LNCAP (cell line): ENCODE results near the gene WWOX.

Experiments used
- CTCF ChIP-seq: fragments of 450-650 bp; IDR thresholded peaks from 2 replicates; pipeline ENCODE4 v1.5.1; 2017; ENCODE audit warnings: mild to moderate bottlenecking

WWOX gene

GRCh38 chr16:78428193-78428592, 328.7 kb downstream of the WWOX start:
- no peak for TF ChIP-seq CTCF

DNA sequence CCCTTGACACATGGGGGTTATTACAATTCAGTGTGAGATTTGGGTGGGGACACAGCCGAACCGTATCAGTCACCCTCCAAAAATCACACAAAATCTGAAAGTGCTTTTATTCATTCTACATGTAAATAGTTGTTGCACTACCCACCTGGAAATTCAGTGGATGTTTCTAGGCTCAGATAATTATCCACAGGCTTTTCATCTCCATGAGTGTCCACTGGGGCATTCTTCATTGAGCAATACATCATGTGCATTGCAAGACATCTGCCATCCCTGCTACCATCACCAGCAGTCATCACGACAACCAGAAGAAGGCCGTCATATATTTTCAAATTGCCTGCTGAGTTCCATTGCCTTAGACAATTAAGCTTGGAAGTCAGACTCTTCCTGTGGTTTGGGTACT, 330.8 kb downstream of the WWOX start:
- no peak for TF ChIP-seq CTCF

DNA sequence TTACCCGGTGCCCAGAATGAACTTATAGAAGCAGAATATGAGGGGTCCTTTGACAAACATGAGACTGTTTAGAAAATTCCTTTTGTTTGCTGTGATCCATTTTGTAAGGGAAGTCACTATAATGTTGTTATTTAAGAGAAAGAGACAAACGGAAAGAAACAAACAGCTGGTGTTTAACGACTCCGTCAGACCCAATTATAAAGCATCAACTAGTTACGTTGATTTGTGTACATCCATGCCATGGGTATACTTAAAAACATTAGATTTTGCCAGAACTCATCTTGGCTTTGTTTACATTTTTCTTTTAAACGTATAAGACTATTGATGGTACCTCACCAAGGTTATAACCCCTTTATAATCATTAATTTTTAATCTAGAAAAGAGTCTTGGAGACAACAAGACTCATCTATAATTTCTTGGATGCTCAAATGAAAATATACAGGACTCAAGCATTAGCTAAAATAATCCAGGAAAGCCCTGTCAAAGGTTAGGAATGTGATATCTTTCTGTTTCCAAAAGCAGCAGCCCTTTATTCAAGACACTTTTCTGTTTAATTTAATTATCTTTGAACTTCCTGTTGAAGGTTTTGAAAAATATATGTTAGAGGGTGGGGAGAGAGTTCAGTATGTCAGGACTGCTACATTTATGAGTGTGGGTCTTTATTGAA, 331.7 kb downstream of the WWOX start:
- TF ChIP-seq CTCF = no peak

DNA sequence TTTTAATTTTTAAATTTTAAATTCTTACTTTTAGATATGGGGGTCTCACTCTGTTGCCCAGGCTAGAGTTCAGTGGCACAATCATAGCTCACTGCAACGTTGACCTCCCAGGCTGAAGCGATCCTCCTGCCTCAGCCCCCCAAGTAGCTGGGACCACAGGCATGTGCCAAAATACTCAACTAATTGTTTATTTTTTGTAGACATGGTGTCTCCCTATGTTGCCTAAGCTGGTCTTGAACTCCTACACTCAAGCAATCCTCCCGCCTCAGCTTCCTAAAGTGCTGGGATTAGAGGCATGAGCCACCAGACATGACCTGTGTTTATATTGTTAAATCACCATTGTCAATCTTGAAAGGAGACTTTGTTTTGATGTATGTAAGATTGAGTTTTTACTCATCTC, 332.2 kb downstream of the WWOX start:
- TF ChIP-seq CTCF = no peak

- no peak for TF ChIP-seq CTCF
These were observed 333.0 kb downstream of the WWOX start for GRCh38 chr16:78432451-78432850.

GRCh38 chr16:78433116-78433515, 333.7 kb downstream of the WWOX start:
- no peak for TF ChIP-seq CTCF

DNA sequence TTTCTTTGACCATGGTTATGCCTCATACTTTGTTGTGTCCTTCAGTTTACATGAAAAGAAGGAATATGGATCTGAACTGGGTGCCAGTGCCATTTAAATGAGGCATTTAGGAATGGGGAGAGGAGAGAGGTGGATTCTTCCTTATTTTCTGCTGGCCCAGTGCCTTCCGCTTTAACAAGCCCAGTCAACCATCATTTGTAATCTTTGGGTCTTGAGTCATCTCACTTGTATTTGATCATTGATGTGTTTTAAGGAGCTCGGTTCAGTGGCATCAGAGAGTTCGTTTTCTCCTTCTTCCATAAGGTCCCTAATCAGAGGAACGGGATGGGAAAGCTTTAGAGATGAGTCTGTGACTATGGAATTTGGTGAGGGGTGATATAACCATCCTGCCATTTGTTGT, 334.9 kb downstream of the WWOX start:
- no peak for TF ChIP-seq CTCF

DNA sequence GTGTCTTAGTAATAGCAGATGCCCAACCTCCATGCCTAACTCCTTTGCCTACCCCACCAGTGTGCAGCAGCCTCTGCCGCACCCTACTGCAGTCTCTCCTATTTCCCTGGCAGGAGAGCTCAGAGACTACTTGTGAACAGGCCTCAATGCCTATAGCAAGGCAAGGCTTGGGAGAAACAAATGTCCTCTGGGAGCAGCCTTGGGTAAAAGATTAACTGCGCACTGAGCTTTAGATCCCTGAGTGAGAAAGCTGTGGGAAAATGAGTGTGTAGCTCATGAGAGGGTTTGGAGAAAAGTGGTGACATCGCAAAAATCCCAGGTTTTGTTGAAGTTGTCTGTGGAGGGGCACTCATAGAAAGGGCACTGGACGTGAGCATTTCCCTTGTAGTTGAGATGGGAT, 335.8 kb downstream of the WWOX start:
- no peak for TF ChIP-seq CTCF
